HFF-Myc (cell line): ENCODE data around the gene TM4SF4.

ENCODE experiments used
- DNase-seq: peaks from one replicate; pipeline ENCODE4 v3.0.0-alpha.2; 2011; ENCODE audit warnings: low read depth; ENCODE audit errors: extremely low read depth
- H3K4me3 ChIP-seq: replicated peaks from 2 replicates; pipeline ENCODE4 v1.5.1; 2011; ENCODE audit warnings: low read depth, mild to moderate bottlenecking, control low read depth, low read length
- CTCF ChIP-seq: IDR thresholded peaks from 2 replicates; pipeline ENCODE4 v1.5.1; 2012; ENCODE audit warnings: mild to moderate bottlenecking, low read depth, low read length, control low read depth; ENCODE audit errors: missing control alignments

The TM4SF4 gene

GRCh38 chr3:149479621-149480325 is 5.3 kb downstream of the TM4SF4 start:
- no peak for DNase-seq
- no peak overlapping the region for H3K4me3 ChIP-seq
- no peak for TF ChIP-seq CTCF

GRCh38 chr3:149480326-149481017 is 6.0 kb downstream of the TM4SF4 start:
- peak; percentile 95 for TF ChIP-seq CTCF
- H3K4me3 ChIP-seq, result no peak overlapping the region
- DNase-seq, result peak; percentile 81

- no peak overlapping the region for H3K4me3 ChIP-seq
- TF ChIP-seq CTCF, result no peak
- DNase-seq, result no peak
Measured at GRCh38 chr3:149481056-149481455, 6.6 kb downstream of the TM4SF4 start.

GRCh38 chr3:149481491-149481890 is 7.0 kb downstream of the TM4SF4 start:
- no peak for DNase-seq
- TF ChIP-seq CTCF, result no peak
- no peak overlapping the region for H3K4me3 ChIP-seq

- no peak for DNase-seq
- TF ChIP-seq CTCF, result no peak
- H3K4me3 ChIP-seq, result no peak overlapping the region
Measured at GRCh38 chr3:149486726-149487125, 12.2 kb downstream of the TM4SF4 start.

GRCh38 chr3:149487598-149488197 is 13.2 kb downstream of the TM4SF4 start:
- TF ChIP-seq CTCF, result peak; percentile 56
- DNase-seq, result no peak
- no peak overlapping the region for H3K4me3 ChIP-seq
